AG08395 (cell line): ENCODE measurements around the gene NOTCH3.

Experiments
- DNase-seq: peaks from one replicate; pipeline ENCODE4 v3.0.0; 2012; ENCODE audit warnings: mixed read lengths, low spot score

NOTCH3 gene

GRCh38 chr19:15196360-15197005 lies 4.3 kb downstream of the NOTCH3 start:
- no peak for DNase-seq

- DNase-seq: peak; percentile 82
These were observed 5.1 kb downstream of the NOTCH3 start for GRCh38 chr19:15195371-15196334.

GRCh38 chr19:15194938-15195337 lies 5.9 kb downstream of the NOTCH3 start:
- peak; percentile 57 for DNase-seq

GRCh38 chr19:15191982-15192381 lies 8.8 kb downstream of the NOTCH3 start:
- DNase-seq: no peak

- no peak for DNase-seq
These were observed 9.3 kb downstream of the NOTCH3 start for GRCh38 chr19:15191514-15191913.

- DNase-seq: no peak
These were observed 11.9 kb downstream of the NOTCH3 start for GRCh38 chr19:15188851-15189250.

- DNase-seq: no peak
These were observed 13.5 kb downstream of the NOTCH3 start for GRCh38 chr19:15187026-15188007.

- DNase-seq: no peak
These were observed 15.6 kb downstream of the NOTCH3 start for GRCh38 chr19:15185188-15185587.

GRCh38 chr19:15184776-15185175 lies 16.0 kb downstream of the NOTCH3 start:
- DNase-seq: no peak

- DNase-seq: no peak
These were observed 19.4 kb downstream of the NOTCH3 start for GRCh38 chr19:15181394-15181793.

- no peak for DNase-seq
These were observed 20.1 kb downstream of the NOTCH3 start for GRCh38 chr19:15180451-15181390.

- DNase-seq: no peak
These were observed 22.0 kb downstream of the NOTCH3 start for GRCh38 chr19:15178629-15179308.

GRCh38 chr19:15177269-15178116 lies 23.3 kb downstream of the NOTCH3 start:
- peak; percentile 86 for DNase-seq

- no peak for DNase-seq
These were observed 25.2 kb downstream of the NOTCH3 start for GRCh38 chr19:15175609-15176008.

GRCh38 chr19:15173746-15174404 lies 26.9 kb downstream of the NOTCH3 start:
- DNase-seq: no peak

GRCh38 chr19:15170345-15170744 lies 30.4 kb downstream of the NOTCH3 start:
- DNase-seq: no peak

GRCh38 chr19:15169541-15170285 lies 31.1 kb downstream of the NOTCH3 start:
- DNase-seq: no peak

- no peak for DNase-seq
These were observed 34.1 kb downstream of the NOTCH3 start for GRCh38 chr19:15166700-15167099.
